Activated T-cell treated with anti-CD3 and anti-CD28 coated beads, Interleukin-2, amount 50 U/mL, for 1 hour (primary cell): ENCODE data around the gene ALOX5.
A peak's percentile ranks its signal among the peaks of the same experiment; 100 is the strongest.

Experiments used
- DNase-seq: peaks from one replicate; pipeline ENCODE4 v3.0.0-alpha.2; 2020

Gene ALOX5

GRCh38 chr10:45444022-45444421 lies 70.0 kb downstream of the ALOX5 start:
- DNase-seq = no peak

- no peak for DNase-seq
Measured at GRCh38 chr10:45444976-45445898, 71.2 kb downstream of the ALOX5 start.

- DNase-seq = no peak
Measured at GRCh38 chr10:45446858-45447257, 72.8 kb downstream of the ALOX5 start.

- no peak for DNase-seq
Measured at GRCh38 chr10:45447416-45447815, 73.4 kb downstream of the ALOX5 start.

GRCh38 chr10:45450866-45451265 lies 76.8 kb downstream of the ALOX5 start:
- DNase-seq = no peak

- DNase-seq = no peak
Measured at GRCh38 chr10:45451407-45451806, 77.4 kb downstream of the ALOX5 start.

- DNase-seq = no peak
Measured at GRCh38 chr10:45452268-45452667, 78.3 kb downstream of the ALOX5 start.

- DNase-seq = no peak
Measured at GRCh38 chr10:45452743-45453452, 78.9 kb downstream of the ALOX5 start.

- no peak for DNase-seq
Measured at GRCh38 chr10:45453639-45454255, 79.7 kb downstream of the ALOX5 start.

GRCh38 chr10:45454262-45454661 lies 80.2 kb downstream of the ALOX5 start:
- DNase-seq = no peak

- no peak for DNase-seq
Measured at GRCh38 chr10:45454859-45455258, 80.8 kb downstream of the ALOX5 start.

- no peak for DNase-seq
Measured at GRCh38 chr10:45456233-45456632, 82.2 kb downstream of the ALOX5 start.

GRCh38 chr10:45456822-45457221 lies 82.8 kb downstream of the ALOX5 start:
- no peak for DNase-seq

- no peak for DNase-seq
Measured at GRCh38 chr10:45457487-45457886, 83.5 kb downstream of the ALOX5 start.

- DNase-seq = no peak
Measured at GRCh38 chr10:45460235-45460878, 86.3 kb downstream of the ALOX5 start.

- no peak for DNase-seq
Measured at GRCh38 chr10:45461034-45461433, 87.0 kb downstream of the ALOX5 start.

- DNase-seq = no peak
Measured at GRCh38 chr10:45463244-45464116, 89.5 kb downstream of the ALOX5 start.

GRCh38 chr10:45464958-45465567 lies 91.0 kb downstream of the ALOX5 start:
- DNase-seq = peak; percentile 75

- DNase-seq = no peak
Measured at GRCh38 chr10:45466784-45467183, 92.8 kb downstream of the ALOX5 start.

GRCh38 chr10:45468079-45468478 lies 94.1 kb downstream of the ALOX5 start:
- no peak for DNase-seq
